Mucosa of descending colon (tissue), 3 donors: ENCODE results near the gene TTLL8. TPM values are rescaled to one million over a fixed set of nuclear protein-coding genes. Genes with fewer than 3 reads are reported as not detected.

ENCODE experiments used
- ATAC-seq: fragments of 200-7000 bp; cut with Tn5 transposase; one replicate; pipeline ENCODE4 v1.9.1; 2020; ENCODE audit warnings: mild to moderate bottlenecking, moderate library complexity
- DNase-seq, 3 donors: peaks; one replicate each; pipeline ENCODE4 v3.0.0-alpha.2; 2020
- H3K36me3 ChIP-seq: fragments of 200-600 bp; one replicate; pipeline ENCODE4 v1.8.0; 2021; ENCODE audit warnings: low read depth, mild to moderate bottlenecking
- H3K4me1 ChIP-seq: fragments of 200-600 bp; one replicate; pipeline ENCODE4 v1.8.0; 2021; ENCODE audit warnings: low read depth, mild to moderate bottlenecking
- H3K4me3 ChIP-seq: fragments of 200-600 bp; one replicate; pipeline ENCODE4 v1.8.0; 2021; ENCODE audit warnings: mild to moderate bottlenecking
- H3K9me3 ChIP-seq: fragments of 200-600 bp; one replicate; pipeline ENCODE4 v1.8.0; 2021; ENCODE audit warnings: mild to moderate bottlenecking
- intact Hi-C, 2 donors: fragments of 100-400 bp; cut with DNase I in 1 of 2; cut with micrococcal nuclease in 1 of 2; formaldehyde crosslinking; loops; one replicate each; pipeline versions ENCODE4 v1.11.0 to v1.11.1; 2022; cut with DNase I, micrococcal nuclease
- total RNA-seq, 3 donors: library from RNA; stranded (reverse); fragmentation: NEBNext Ultra II Directional in 2 of 3; extraction: Animal tissue kit (Norgen Biotek cat#: 25700) in 2 of 3; gene quantifications; one replicate each; pipeline versions ENCODE4 v1.2.1 to v1.2.4, GENCODE V29; 2021 to 2023
- TF ChIP-seq, protein P1 (sequence below): fragments of 200-600 bp; IDR thresholded peaks from one replicate; pipeline ENCODE4 v1.8.0; 2022; ENCODE audit warnings: antibody characterized with exemption, mild to moderate bottlenecking
- donor health status: DM: no; HTN: no; CAD: no; lungs with moderate emphysema.
- donor health status: DM: no; HTN: no; CAD: no.
- donor health status: DM: no; HTN: yes; CAD: no.

The TTLL8 gene
- total RNA-seq, 3 donors from 2014 or later = not detected

DNA sequence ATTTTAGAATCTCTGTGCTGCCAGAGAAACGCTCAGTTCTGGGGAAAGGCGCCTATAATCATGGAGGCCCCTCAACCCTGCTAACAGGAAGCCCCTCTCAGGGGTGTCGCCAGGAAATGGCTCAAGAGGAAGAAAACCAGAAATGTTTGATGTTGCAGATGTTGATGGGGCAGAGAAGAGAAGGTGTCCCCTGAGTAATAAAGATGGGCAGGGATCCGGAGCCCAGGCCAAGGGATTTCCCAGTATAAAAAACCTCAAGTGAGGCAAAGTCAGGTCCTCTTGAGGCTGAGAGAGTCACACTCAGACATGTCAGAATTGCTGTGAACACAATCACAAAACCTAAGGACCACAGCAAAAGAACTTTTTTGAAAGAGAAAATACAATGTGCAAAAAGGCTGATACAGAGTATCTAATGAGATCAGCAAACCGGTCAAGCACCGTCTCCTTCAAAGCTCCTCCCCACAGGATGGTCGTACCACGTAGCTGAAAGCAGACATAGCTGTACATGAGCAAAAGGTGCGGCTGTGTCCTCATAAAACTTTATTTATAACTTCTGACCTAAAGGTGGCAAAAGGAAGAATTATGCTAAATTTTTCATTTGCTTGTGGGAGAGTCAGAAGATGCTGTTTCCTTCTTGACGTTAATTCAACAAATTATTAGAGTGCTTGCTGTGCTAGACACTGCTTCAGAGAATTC, 43.9 kb upstream of the TTLL8 start:
- H3K4me3 ChIP-seq = no peak overlapping the region
- no peaks in the 10 kb centered on the region for H3K9me3 ChIP-seq
- H3K36me3 ChIP-seq = no peaks in the 10 kb centered on the region
- DNase-seq (no peak), ATAC-seq (no peak)
- H3K4me1 ChIP-seq = no peaks in the 10 kb centered on the region
- TF ChIP-seq, protein P1, sequence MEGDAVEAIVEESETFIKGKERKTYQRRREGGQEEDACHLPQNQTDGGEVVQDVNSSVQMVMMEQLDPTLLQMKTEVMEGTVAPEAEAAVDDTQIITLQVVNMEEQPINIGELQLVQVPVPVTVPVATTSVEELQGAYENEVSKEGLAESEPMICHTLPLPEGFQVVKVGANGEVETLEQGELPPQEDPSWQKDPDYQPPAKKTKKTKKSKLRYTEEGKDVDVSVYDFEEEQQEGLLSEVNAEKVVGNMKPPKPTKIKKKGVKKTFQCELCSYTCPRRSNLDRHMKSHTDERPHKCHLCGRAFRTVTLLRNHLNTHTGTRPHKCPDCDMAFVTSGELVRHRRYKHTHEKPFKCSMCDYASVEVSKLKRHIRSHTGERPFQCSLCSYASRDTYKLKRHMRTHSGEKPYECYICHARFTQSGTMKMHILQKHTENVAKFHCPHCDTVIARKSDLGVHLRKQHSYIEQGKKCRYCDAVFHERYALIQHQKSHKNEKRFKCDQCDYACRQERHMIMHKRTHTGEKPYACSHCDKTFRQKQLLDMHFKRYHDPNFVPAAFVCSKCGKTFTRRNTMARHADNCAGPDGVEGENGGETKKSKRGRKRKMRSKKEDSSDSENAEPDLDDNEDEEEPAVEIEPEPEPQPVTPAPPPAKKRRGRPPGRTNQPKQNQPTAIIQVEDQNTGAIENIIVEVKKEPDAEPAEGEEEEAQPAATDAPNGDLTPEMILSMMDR = no peak
- intact Hi-C loops = no loop called here

DNA sequence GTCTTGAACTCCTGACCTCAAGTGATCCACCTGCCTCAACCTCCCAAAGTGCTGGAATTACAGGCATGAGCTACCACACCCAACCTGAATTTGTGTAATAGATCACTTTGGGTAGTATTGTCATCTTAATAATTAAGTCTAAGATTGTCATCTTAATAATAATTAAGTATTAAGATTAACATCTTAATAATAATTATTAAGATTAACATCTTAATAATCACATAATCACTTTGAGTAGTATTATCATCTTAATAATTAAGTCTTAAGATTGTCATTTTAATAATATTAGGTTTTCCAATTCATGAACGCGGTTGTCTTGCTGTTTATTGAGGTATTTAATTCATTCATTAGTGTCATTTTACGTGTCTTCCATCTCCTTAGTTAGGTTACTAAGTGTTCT, 40.0 kb upstream of the TTLL8 start:
- DNase-seq (no peak), ATAC-seq (no peak)
- H3K36me3 ChIP-seq = no peaks in the 10 kb centered on the region
- intact Hi-C loops = no loop called here
- H3K4me3 ChIP-seq = no peak overlapping the region
- TF ChIP-seq, protein P1 = no peak
- no peaks in the 10 kb centered on the region for H3K9me3 ChIP-seq
- H3K4me1 ChIP-seq = no peaks in the 10 kb centered on the region

DNA sequence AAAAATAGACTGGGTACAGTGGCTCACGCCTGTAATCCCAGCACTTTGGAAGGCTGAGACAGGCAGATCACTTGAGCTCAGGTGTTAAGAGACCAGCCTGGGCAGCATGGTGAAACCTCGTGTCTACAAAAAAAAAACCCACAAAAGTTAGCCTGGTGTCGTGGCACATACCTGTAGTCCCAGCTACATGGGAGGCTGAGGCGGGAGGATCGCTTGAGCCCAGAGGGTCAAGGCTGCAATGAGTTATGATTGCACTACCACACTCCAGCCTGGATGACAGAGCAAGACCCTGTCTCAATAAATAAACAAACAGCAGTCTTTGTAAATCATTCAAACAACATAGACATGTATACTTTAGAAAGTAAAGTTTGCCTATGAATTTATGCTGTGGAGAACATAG, 34.2 kb upstream of the TTLL8 start:
- no peaks in the 10 kb centered on the region for H3K4me1 ChIP-seq
- ATAC-seq = no peak
- no peak for DNase-seq
- no peak overlapping the region for H3K4me3 ChIP-seq
- no peaks in the 10 kb centered on the region for H3K36me3 ChIP-seq
- H3K9me3 ChIP-seq = no peaks in the 10 kb centered on the region
- intact Hi-C loops = no loop called here
- TF ChIP-seq, protein P1 = no peak

DNA sequence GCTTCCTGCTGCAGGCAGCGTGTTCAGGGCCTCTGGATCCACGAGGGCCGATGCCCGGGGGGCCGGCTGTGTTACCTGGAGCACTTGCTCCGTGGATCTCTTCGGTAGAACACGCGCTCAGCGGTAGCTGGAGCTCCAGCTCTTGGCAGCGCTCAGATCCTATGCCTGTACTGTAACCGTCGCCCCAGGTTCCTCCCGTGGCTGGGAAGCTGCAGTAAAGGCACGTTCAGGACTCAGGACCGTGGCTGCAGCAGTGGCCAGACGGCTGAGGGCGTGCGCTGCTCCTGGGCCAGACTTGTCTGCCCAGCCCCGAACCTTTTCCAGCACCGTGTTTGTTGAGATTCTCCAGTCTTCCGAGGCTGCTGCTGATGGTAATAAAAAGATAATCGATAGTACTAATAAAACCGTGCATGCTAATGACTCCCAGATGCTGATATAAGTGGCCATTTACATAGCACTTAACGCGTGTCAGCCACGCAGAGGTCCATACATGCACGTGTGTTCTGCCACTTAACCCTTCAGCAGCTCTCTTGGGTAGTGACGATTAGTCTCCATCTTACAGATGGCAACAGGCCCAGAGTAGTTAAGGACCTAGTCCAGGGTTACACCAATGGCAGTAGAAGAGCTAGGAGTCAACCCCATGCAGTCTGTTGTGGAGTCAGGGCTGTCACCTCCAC, 33.1 kb upstream of the TTLL8 start:
- intact Hi-C loops = no loop called here
- Histone ChIP-seq H3K4me1 (no peaks in the 10 kb centered on the region), H3K4me3 (no peak overlapping the region), H3K9me3 (no peaks in the 10 kb centered on the region), H3K36me3 (no peaks in the 10 kb centered on the region)
- DNase-seq (no peak), ATAC-seq (no peak)
- TF ChIP-seq, protein P1 = no peak

DNA sequence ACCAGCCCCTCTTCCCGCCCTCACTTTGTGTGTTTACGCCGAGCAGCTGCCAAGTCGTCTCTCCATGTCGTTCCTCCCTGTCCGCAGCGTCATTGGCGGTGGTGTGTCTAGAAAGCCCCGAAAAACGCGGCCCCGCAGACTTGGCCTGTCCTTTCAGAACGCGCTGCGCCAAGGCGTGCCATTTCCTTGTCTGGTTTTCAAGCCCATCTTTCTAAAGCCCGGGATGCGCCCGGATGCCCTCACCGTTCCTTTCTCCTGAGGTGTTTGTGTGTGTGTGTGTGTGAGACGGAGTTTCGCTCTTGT, 32.3 kb upstream of the TTLL8 start:
- H3K9me3 ChIP-seq = no peaks in the 10 kb centered on the region
- H3K36me3 ChIP-seq = no peaks in the 10 kb centered on the region
- intact Hi-C loops = no loop called here
- no peaks in the 10 kb centered on the region for H3K4me1 ChIP-seq
- TF ChIP-seq, protein P1 = no peak
- no peak overlapping the region for H3K4me3 ChIP-seq
- DNase-seq (peak in 1 of 3 donors; percentile 34), ATAC-seq (no peak)
